HG03135 (cell line): ENCODE results near the gene ZNF333.
"Not testable (repeated sequence)": the region's sequence is repeated elsewhere in the genome, so short reads cannot be mapped to it uniquely, and the experiment has no call there.

Source experiments
- ATAC-seq: cut with Tn5 transposase; IDR thresholded peaks from one replicate; pipeline ENCODE4 v1.9.1; 2021; ENCODE audit warnings: mild to moderate bottlenecking, moderate library complexity; ENCODE audit not compliant: unreplicated experiment

The ZNF333 gene

GRCh38 chr19:14767466-14767971 lies 77.7 kb downstream of the ZNF333 start:
- no peak for ATAC-seq

GRCh38 chr19:14768001-14768400 lies 78.2 kb downstream of the ZNF333 start:
- ATAC-seq: no peak

DNA sequence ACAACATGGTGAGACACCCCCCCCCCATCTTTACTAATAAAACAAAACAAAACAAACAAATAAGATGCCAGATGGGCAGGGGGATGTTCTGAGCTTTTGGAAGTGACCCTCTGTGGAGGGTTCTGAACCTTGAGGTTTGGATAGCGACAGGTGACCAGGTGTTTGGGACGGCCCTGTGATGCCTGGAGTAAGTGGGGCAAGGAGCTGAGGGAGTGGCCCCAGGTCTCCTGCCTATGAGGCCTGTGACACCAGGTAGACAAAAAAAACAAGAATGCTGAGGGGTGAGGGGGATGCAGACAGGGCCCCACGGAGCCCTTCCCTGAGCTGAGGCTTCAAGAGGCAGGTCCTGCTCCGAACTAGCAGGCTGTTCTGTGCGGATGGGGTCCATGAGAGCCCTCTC lies 79.4 kb downstream of the ZNF333 start:
- no peak for ATAC-seq

DNA sequence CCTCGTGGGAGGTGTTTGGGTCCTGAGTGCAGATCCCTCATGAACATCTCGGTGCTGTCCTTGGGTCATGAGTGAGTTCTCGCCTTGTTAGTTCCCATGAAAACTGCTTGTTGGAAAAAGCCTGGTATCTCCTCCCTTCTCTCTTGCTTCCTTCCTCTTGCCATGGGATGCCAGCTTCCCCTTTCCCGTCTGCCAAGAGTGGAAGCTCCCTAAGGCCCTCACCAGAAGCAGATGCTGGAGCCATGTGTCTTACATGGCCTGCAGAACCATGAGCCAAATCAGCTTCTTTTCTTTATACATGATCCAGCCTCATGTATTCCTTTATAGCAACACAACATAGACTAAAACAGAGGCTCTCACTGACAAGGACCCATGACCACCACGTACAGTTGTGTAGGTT lies 80.3 kb downstream of the ZNF333 start:
- ATAC-seq: no peak

DNA sequence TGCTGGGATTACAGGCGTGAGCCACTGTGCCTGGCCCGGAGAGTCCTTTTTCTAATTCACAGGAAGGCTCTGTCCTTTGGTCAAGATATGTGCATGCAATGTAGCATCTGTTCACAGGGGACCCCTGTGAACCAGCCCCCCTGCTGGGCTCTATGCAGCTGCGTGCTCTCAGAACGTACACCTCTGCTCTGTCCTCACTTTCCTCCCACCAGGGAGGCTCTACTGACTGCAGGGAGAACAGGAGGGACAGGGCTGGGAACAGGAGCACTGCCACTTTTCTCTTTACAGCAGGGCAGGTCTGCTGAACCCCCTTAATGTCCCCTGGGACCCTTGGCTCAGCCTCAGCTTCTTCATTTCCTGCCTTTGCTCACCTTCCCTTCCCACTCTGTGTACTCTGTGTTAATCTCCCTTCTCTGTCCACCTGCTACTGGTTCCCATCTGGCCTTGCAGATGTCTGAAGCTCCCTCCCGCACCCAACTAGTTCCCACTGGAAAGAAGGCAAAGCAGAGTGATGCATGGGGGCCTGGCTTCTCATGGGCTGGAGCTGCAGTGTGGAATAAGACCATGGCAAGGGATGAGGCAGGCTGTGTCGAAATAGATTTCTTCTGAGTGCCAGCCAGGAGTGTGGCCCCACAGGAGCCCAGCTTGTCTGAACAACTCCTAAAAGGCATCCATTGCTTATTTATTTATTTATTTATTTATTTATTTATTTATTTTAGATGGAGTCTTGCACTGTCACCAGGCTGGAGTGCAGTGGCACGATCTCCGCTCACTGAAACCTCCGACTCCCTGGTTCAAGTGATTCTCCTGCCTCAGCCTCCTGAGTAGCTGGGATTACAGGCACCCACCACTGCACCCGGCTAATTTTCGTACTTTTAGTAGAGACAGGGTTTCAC lies 81.3 kb downstream of the ZNF333 start:
- ATAC-seq: no peak

DNA sequence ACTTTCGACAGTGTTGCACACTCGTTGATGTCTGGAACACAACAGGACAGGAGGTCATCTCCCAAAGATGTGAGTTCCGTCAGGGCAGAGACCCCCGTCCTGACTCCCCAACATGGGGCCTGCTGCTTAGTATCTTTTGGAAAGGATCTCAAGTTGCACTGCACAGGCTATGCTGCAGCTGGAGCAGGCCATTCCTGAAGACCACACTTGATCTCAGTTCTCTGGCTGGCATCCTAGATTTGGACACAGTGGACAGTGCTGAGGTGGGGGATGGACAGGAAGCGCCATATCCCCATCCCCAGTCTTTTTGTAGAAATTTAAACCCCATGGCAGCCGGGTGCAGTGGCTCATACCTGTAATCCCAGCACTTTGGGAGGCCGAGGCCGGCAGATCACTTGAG lies 82.6 kb downstream of the ZNF333 start:
- ATAC-seq: no peak

DNA sequence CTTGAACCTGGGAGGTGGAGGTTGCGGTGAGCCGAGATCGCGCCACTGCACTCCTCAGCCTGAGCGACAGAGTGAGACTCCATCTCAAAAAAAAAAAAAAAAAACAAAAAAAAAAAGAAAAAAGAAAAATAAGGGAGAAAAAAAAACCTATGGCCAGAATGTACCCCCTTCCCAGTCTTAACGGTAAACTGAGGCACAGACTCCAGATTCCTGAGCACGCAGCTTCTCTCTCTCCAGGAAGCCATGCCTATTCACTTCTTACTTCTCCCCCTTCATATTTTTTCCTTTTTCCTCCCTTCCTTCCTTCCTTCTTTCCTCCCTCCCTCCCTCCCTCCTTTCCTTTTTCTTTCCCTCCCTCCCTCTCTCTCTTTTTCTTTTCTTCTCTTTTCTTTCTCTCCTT lies 83.1 kb downstream of the ZNF333 start:
- ATAC-seq: no peak

GRCh38 chr19:14773722-14774121 lies 83.9 kb downstream of the ZNF333 start:
- ATAC-seq: not testable (repeated sequence)

DNA sequence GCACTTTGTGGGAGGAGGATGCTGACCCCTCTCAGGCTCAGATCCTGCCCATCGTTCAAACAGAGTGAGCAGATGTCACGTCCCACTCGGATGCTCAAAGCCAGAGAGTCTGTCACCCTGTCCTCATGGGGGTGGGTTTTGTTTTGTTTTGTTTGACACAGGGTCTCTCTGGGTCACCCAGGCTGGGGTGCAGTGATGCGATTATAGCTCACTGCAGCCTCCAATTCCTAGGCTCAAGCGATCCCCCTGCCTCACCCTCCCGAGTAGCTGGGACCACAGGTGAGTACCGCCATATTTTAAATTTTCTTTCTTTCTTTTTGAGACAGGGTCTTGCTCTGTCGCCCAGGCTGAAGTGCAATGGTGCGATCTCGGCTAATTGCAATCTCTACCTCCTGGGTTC lies 84.5 kb downstream of the ZNF333 start:
- no peak for ATAC-seq

DNA sequence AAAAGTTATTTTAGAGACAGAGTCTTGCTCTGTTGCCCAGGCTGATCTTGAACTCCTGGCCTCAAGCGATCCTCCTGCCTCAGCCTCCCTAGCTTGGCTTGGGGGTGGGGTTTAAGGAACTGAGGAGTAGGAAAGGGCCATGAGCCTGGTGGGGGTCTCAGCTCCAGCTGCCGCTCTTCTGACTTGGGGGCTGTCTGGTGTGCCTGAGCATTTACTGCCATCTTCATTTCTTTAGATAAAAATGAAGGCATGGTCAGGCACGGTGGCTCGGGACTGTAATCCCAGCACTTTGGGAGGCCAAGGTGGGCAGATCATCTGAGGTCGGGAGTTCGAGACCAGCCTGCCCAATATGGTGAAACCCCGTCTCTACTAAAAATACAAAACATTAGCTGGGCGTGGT lies 85.5 kb downstream of the ZNF333 start:
- not testable (repeated sequence) for ATAC-seq

DNA sequence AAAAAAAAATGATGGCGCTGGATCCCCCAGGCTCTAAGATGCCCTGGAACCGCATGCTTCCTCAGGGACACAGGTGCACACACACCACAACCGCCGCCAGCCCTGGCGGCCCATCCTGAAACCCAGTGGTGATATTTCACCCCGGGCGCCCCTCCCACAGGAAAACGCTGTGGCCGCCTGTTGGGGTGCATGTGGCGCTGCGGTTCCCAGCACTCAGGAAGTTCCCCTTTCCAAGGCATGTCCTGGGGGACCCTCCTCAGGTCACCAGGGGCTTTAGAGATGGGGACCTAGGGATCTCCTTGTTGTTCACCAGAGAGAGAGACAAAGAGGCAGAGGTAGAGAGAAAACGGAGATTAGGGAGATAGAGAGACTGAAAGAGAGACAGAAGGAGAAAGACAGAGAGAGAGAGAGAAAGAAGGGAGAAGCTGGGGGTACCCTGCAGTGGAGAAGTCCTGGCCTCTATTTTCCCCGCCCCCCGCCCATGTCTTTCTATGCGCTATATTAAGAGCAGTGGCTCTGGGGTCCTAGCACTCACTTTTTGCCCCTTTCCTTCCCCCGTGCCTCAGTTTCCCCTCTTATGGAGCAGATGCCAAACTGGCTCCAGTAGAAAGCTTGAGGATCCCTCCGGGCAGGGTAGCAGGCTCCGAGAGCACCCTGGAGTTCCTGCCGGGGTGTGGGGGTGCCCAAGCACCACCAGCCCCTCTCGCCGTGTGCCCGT lies 86.2 kb downstream of the ZNF333 start:
- ATAC-seq: no peak

GRCh38 chr19:14777645-14778044 lies 87.8 kb downstream of the ZNF333 start:
- ATAC-seq: not testable (repeated sequence)

DNA sequence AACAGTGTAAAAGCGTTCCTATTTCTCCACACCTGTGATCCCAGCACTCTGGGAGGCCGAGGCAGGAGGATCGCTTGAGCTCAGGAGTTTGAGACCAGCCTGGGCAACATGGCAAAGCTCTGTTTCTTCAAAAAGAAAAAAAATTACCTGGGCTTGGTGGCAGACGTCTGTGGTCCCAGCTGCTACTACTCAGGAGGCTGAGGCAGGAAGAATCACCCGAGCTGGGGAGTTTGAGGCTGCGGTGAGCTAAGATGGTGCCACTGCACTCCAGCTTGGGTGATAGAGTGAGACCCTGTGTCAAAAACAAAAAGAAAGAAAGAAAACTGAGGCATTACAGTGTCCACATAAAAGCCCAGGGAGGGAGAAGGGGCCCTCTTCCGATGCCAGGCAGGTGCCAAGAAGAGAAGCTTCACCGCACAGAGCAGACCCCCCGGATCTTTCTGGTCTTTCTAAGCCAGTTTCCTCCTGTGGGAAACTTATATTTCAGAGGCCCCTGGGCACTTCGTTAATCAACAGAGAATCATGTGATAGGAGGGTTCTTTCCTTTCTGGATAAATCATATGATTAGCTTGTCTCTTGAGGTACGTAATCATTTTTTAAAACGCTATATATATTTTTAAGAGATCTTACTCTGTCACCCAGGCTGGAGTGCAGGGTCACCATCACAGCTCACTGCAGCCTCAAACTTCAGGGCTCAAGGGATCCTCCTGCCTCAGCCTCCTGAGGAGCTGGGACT lies 88.4 kb downstream of the ZNF333 start, which contains the start of gene ADGRE2:
Gene ADGRE2 (minus strand): TSS at position 451 of the 736 bp plus-strand sequence. CDS start 1,804 bp downstream, outside the sequence.
- ATAC-seq: not testable (repeated sequence)

GRCh38 chr19:14779151-14779550 lies 89.3 kb downstream of the ZNF333 start:
- no peak for ATAC-seq

DNA sequence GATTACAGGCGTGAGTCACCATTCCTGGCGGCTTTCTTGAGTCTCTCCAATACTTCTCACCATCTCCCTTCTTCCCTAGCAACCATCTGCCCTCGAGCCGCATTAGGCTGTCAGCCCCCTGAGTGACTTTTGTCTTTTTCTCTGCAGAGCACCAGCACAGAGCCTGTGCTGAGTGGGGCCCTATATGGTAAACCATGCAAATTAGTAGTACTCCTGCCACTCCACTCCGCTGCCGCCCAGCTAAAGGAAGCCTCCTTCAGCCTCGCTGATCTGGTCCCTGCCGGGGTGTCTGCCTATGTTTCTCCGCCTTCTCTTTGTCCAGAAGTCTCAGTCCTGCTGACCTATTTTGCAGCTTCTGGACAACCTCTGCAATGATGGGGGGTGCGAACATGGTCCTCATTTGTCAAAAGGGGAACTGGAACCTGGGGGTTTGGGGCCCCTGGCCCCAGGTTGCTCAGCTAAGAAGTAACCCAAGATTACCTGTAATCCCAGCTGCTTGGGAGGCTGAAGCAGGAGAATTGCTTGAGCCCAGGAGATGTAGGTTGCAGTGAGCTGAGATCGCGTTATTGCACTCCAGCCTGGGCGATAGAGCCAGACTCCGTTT lies 90.9 kb downstream of the ZNF333 start:
- ATAC-seq: not testable (repeated sequence)

GRCh38 chr19:14781713-14782536 lies 92.1 kb downstream of the ZNF333 start:
- ATAC-seq: not testable (repeated sequence)

DNA sequence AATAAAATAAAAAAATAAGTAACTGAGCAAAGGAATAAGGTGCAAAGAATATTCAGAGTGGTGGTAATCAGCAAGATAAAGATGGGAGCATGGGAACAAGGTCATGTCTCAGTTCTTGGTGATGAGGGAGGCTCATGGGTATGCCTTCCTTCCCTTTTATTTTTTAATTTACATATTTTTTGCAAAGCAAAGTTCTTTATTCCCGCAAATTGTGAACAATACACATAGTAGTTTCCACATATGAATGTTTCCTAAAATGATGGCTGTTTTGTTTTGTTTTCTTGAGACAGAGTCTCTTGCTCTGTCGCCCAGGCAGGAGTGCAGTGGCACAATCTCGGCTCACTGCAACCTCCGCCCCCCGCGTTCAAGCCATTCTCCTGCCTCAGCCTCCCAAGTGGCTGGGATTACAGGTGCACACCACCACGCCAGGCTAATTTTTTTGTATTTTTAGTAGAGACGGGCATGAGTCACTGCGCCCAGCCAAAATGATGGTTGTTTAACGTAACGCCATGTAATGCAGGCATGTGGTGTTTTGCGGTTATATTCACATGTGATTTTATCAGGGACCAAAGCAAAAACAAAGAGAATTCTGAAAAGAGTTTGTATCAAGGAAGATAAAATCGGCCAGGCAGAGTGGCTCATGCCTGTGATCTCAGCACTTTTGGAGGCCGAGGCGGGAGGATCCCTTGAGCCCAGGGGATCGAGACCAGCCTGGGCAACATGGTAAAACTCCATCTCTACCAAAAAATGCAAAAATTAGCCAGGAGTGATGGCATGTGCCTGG lies 93.0 kb downstream of the ZNF333 start:
- ATAC-seq: no peak
